ENCODE results near the gene AURKB.

Gene AURKB

GRCh38 chr17:8209907-8210760, at the start of gene AURKB:
TSS of gene AURKB (minus strand) at chr17:8210575. CDS start at chr17:8210224, 351 bp downstream.
- H3K9me3 ChIP-seq (ENCODE audit: insufficient read depth, low read depth, low read length), result no peaks in the 10 kb centered on the region
- H3K4me3 ChIP-seq (ENCODE audit: low read length, poor library complexity, severe bottlenecking), result peak within 1 kb of the TSS; percentile 85
- H3F3A ChIP-seq (ENCODE audit: low read depth), result no peaks in the 10 kb centered on the region
- peaks cover 20% of the 10 kb centered on the region for H3K4me1 ChIP-seq (ENCODE audit: insufficient read depth, low read length, poor library complexity, severe bottlenecking)
- peak within 1 kb of the TSS; percentile 74 for H2AFZ ChIP-seq (ENCODE audit: low read length)
- H3K9ac ChIP-seq (ENCODE audit: low read depth, low read length, poor library complexity, severe bottlenecking), result peak within 1 kb of the TSS; percentile 98
- H3K36me3 ChIP-seq (ENCODE audit: insufficient read depth, low read length), result peaks cover 26% of the 10 kb centered on the region; the same call in 1 of the 2 replicates
- TF ChIP-seq EZH2phosphoT487 (IDR thresholded peaks at IDR 0.05; ENCODE audit: borderline replicate concordance) (no peak), CTCF (conservative IDR thresholded peaks at IDR 0.05; ENCODE audit: low read length) (no peak)
- H3K79me2 ChIP-seq (ENCODE audit: insufficient read depth, low read length), result peaks cover 51% of the 10 kb centered on the region
- peak within 1 kb of the TSS; percentile 88 for H3K4me2 ChIP-seq (ENCODE audit: low read depth, low read length, poor library complexity, severe bottlenecking)
- H4K20me1 ChIP-seq (ENCODE audit: insufficient read depth, low read length, poor library complexity, severe bottlenecking), result peaks cover 29% of the 10 kb centered on the region
- H3K27me3 ChIP-seq (ENCODE audit: insufficient read depth, low read length, poor library complexity, severe bottlenecking), result no peaks in the 10 kb centered on the region
- H3K9me2 ChIP-seq (replicated peaks; ENCODE audit: low read depth, low read length), result no peaks in the 10 kb centered on the region

- H3K9me2 ChIP-seq (replicated peaks; ENCODE audit: low read depth, low read length), result no peaks in the 10 kb centered on the region
- H3K4me1 ChIP-seq (ENCODE audit: insufficient read depth, low read length, poor library complexity, severe bottlenecking), result no peaks in the 10 kb centered on the region
- no peak overlapping the region for H3K4me2 ChIP-seq (ENCODE audit: low read depth, low read length, poor library complexity, severe bottlenecking)
- TF ChIP-seq EZH2phosphoT487 (IDR thresholded peaks at IDR 0.05; ENCODE audit: borderline replicate concordance) (no peak), CTCF (conservative IDR thresholded peaks at IDR 0.05; ENCODE audit: low read length) (no peak)
- H3K4me3 ChIP-seq (ENCODE audit: low read length, poor library complexity, severe bottlenecking), result no peak overlapping the region
- no peaks in the 10 kb centered on the region for H4K20me1 ChIP-seq (ENCODE audit: insufficient read depth, low read length, poor library complexity, severe bottlenecking)
- H3K79me2 ChIP-seq (ENCODE audit: insufficient read depth, low read length), result peaks cover 4% of the 10 kb centered on the region; the same call in 1 of the 2 replicates
- H3K27me3 ChIP-seq (ENCODE audit: insufficient read depth, low read length, poor library complexity, severe bottlenecking), result no peaks in the 10 kb centered on the region
- no peaks in the 10 kb centered on the region for H3F3A ChIP-seq (ENCODE audit: low read depth)
- peaks cover 51% of the 10 kb centered on the region; the same call in 1 of the 2 replicates for H3K36me3 ChIP-seq (ENCODE audit: insufficient read depth, low read length)
- no peak overlapping the region for H3K9ac ChIP-seq (ENCODE audit: low read depth, low read length, poor library complexity, severe bottlenecking)
- no peak overlapping the region for H2AFZ ChIP-seq (ENCODE audit: low read length)
- no peaks in the 10 kb centered on the region for H3K9me3 ChIP-seq (ENCODE audit: insufficient read depth, low read depth, low read length)
Measured at GRCh38 chr17:8257801-8258200, 47.4 kb upstream of the AURKB start.

- Histone ChIP-seq H2AFZ (ENCODE audit: low read length) (no peak overlapping the region), H3K9ac (ENCODE audit: low read depth, low read length, poor library complexity, severe bottlenecking) (no peak overlapping the region), H3K9me3 (ENCODE audit: insufficient read depth, low read depth, low read length) (no peaks in the 10 kb centered on the region), H3K4me3 (ENCODE audit: low read length, poor library complexity, severe bottlenecking) (no peak overlapping the region), H3K9me2 (replicated peaks; ENCODE audit: low read depth, low read length) (no peaks in the 10 kb centered on the region), H3K4me2 (ENCODE audit: low read depth, low read length, poor library complexity, severe bottlenecking) (no peak overlapping the region), H3K4me1 (ENCODE audit: insufficient read depth, low read length, poor library complexity, severe bottlenecking) (no peaks in the 10 kb centered on the region), H4K20me1 (ENCODE audit: insufficient read depth, low read length, poor library complexity, severe bottlenecking) (no peaks in the 10 kb centered on the region), H3K27me3 (ENCODE audit: insufficient read depth, low read length, poor library complexity, severe bottlenecking) (no peaks in the 10 kb centered on the region), H3F3A (ENCODE audit: low read depth) (no peaks in the 10 kb centered on the region), H3K79me2 (ENCODE audit: insufficient read depth, low read length) (peaks cover 9% of the 10 kb centered on the region; the same call in 1 of the 2 replicates), H3K36me3 (ENCODE audit: insufficient read depth, low read length) (peaks cover 45% of the 10 kb centered on the region; the same call in 1 of the 2 replicates)
- TF ChIP-seq EZH2phosphoT487 (IDR thresholded peaks at IDR 0.05; ENCODE audit: borderline replicate concordance) (no peak), CTCF (conservative IDR thresholded peaks at IDR 0.05; ENCODE audit: low read length) (no peak)
Measured at GRCh38 chr17:8256691-8257090, 46.3 kb upstream of the AURKB start.
